CD4-positive, alpha-beta T cell treated with Interleukin-17A for 4 hours (primary cell): ENCODE results near the gene KREMEN1.

Experiments used
- DNase-seq: peaks from one replicate; pipeline ENCODE4 v3.0.0-alpha.2; 2020; ENCODE audit warnings: mixed read lengths

KREMEN1 gene

DNA sequence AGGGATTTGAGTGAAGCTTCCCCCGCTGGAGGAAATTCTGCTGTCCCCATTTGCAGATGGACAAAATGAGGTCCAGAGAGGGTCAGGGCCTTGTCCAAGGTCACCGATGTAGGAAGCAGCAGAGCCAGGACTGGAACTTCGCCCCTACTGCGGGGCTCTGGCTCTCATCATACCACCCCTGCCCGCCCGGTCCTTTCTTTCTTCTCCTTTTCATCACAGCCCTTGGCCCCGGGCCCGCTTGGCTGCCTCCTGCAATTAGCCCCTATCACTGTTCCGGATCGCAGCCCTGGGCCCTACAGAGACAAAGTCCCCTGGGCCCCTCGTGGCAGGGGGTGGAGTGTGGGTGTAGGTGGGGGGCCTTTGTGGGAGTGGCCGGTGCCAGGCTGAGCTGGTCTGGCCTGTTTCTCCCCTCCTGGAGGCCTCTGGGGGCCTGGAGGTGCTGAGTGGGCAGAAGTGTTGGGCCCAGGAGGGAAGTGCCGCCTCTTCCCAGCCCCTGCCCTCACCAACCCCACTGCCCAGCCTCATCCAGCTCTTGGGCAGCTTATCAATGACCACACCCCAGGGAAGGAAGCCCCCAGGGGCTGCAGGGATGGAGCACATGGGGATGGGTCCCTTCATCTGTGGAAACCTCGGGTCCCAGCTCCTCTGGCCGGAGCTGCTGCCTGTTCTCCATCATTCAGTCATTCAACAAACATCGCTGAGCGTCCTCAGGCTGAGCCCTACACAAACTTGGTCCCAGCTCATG, 136.2 kb downstream of the KREMEN1 start:
- DNase-seq: no peak

DNA sequence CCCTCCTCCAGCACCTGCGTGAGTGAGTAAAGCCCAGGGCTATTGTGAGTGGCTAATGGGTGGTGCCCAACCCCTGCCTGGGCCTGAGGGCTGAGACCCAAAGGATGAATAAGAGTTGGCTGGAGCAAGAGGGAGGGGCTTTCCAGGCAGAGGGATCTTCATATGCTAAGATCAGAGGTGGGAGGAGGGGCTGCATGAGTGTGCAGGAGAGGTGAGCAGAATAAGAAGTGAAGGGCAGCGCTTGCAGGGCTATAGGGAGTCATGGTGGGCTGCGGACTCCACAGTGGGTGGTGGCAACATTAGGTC, 136.7 kb downstream of the KREMEN1 start:
- DNase-seq: no peak

DNA sequence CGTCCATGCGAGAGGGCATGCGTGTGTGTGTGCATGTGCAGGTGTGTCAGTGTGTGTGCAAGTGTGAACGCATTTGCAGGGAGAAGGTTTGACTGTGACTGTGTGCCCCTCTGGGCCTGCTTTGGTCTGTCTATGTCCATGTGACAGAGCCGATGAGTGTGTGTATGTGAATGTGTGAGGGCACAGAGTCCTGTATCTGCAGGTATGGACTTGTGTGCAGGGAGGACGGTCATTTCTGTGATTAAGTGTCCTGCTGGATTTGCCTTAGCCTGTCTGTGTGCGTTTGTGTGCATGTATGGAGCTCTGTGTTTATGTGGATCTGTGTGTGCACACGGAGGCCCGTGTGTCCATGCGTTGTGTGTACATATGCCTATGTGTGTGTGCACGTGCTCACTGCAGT, 138.2 kb downstream of the KREMEN1 start:
- DNase-seq: no peak

DNA sequence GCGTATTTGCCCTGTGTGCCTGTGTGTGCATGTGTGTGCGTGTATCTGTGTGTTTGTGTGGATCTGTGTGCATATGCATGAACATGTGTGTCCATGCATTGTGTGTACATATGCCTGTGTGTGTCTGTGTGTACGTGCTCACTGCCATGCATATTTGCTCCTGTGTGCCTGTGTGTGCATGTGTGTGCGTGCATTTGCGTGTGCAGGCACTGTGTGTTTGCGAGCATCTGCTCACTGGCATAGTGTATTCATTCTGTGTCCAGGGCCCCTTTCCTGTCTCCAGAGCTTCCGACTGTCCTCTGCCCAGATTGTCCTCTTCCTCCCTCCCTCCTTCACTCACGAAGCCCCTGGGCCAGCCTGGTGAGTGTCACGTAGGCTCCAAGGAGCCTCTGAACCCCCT, 138.6 kb downstream of the KREMEN1 start:
- no peak for DNase-seq

DNA sequence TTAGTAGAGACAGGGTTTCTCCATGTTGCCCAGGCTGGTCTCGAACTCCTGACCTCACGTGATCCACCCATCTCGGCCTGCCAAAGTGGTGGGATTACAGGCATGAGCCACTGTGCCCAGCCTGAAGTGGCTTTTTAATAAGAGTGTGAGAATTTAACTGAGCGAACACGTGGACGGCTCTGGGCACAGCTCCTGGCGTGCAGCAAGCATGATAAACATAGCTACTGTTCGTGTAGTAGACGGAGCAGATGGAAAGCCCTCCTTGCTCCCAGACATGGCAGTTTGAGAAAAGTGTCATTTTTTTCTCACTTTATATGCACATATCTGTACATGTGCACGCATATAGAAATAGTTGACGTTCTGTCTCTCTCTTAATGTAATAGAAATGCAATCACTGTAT, 139.9 kb downstream of the KREMEN1 start:
- no peak for DNase-seq

DNA sequence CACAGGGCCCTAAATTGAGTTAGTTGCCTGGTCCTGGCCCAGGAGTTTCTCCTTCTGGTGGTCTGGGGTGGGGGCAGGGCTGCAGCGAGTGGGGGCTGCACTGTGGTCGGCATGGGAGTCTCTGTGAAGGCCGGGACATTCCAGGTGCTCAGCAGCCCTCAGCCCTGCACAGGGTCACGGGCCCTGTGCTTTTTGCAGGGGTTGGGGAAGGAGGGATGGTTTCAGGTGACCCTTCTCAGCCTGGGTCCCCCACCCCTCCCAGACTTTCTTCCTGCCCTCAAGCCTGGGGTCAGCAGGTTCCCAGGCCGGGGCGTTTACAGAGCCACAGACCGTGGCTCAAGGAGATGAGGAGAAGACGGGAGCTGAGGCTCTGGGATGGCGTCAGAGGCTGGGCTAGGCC, 140.7 kb downstream of the KREMEN1 start:
- DNase-seq: no peak

DNA sequence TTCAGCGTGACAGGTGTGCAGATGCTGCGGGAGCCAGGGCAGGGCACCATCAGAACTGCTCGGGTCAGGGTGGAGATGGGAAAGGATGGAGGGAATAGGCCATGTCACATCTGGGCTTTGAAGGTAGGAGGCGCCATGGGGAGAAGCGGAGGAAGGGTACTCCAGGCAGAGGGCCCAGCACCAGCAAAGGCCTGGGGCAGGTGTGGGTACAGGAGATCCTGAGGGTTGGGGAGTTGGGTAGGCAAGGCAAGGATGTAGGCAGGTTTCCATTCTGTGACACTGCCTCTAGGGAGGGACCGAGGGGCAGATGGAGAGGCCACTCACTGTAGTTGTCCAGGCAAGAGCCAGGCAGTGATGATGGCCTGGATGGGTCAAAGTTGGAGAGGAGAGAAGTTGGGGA, 141.4 kb downstream of the KREMEN1 start:
- no peak for DNase-seq

DNA sequence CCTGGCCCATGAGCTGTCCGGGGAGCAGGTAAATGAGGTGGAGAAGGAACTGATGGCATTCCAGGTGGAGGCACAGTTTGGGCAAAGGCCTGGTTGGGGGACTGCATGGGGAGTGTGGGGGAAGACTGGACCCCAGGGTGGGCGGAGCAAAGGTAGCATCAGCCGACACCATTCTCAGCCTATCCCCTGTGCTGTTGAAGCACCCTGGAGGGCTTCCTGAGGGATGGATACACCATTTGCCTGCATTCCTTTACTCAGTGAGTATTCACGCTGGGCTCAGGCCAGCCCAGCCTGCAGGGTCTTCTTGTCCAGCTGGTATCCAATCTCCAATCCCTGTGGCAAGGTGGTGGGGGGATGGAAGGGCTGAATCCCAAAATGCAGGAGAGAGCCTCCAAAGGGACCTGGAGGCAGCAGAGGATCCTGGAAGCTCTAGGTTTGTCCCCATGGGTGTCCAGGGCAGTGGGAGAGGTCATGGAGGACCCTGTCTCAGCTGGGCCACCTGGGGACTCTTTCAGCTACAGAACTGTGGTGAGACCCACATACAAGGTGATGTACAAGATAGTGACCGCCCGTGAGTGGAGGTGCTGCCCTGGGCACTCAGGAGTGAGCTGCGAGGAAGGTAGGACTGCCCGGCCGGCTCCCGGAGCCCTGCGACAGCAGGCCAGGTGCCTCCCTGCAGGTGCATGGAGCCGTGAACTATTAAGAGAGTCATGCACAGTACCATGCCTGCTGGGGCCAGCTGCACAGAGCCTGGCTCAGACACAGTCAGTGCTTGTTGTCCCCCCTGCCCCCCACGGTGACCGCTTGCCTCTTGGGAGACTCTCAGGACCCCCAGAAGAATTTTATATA, 142.4 kb downstream of the KREMEN1 start:
- DNase-seq: no peak

DNA sequence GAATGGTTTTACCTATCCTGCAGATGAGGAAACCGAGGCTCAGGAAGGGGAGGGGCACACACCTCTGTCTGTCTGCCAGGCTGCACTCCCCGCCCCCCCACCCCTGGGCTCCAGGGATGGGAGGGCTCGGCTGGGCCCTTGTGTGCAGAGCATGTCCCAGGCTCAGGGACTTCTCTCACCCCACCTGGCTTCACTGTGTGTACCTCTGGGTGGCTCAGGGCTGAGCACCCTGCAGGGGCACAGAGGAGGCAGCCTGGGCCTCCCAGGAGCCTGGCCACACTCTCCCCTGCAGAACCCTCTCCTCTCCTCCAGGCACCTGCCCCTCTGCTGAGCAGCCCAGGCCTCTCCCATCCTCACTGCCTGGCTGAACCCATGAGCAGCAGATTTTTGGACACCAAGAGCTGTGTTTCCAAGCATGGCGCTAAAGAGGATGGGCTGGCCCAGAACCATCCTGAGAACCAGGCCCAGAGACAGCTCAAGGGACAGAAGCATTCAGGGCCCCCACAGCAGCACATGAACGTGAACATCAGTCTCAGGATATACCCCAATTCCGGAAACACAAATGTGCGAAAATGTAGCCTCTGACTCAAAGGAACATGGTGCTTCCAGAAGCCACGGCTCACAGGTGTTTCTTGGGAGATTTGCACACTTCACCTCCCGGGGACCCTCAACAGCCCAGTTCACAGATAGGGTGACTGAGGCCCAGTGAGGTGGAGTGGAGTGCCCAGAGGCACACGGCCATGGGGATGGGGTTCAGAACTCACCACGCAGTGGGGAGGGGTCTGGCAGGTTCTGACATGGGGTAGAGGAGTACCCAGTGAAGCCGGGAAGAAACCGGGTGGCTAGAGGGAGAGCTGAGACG, 143.4 kb downstream of the KREMEN1 start:
- no peak for DNase-seq

DNA sequence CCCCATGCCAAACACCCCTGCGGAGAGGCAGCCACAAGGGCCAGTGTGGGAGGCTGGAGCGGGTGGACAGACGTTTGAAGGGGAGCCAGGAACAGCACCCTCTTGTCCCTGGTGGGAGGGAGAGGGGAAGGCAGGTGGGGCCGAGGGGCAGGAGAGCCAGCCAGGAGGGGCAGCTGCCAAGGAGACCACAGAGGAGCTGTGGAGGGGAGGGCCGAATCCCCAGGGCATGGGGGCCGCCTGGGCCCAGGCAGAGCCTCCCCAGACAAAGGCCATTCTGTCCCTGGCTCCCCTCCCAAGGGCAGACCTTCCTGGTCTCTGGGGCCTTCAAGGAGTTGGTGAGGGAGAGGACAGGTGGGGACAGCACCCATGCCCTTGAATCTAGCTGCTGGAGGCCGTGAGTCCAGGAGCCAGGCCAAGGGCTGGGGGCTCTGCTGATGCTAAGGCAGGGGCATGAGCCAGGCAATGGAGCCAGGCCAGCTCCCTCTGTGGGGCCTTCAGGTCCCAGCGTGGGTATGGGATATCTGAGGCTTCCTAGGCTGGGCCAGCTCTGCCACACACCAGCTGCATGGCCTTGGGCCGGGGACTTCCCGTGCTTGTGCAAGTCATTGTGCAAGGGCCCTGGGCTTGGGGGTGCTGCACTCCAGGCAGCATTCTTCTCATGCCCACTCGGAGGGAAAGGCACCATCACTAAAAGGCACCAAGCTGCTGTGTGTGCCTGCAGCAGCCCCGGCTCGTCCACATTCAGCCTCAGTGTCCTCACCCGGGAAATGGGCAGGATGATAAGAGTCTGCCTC, 144.2 kb downstream of the KREMEN1 start:
- DNase-seq: no peak
